GM21619 (cell line): ENCODE measurements around the gene GMDS.

Experiments
- ATAC-seq: cut with Tn5 transposase; IDR thresholded peaks from one replicate; pipeline ENCODE4 v1.9.1; 2021; ENCODE audit not compliant: unreplicated experiment

Gene GMDS

GRCh38 chr6:1611322-1611571 lies 634.2 kb downstream of the GMDS start:
- no peak for ATAC-seq

GRCh38 chr6:1610497-1611321 lies 634.7 kb downstream of the GMDS start:
- peak; percentile 5 for ATAC-seq

GRCh38 chr6:1609648-1610496 lies 635.5 kb downstream of the GMDS start, which contains the start of gene FOXC1:
Gene FOXC1 (plus strand): TSS chr6:1609915. CDS start chr6:1610446, 531 bp downstream.
- peak; percentile 71 for ATAC-seq

- ATAC-seq: no peak
Measured at GRCh38 chr6:1609041-1609647, 636.3 kb downstream of the GMDS start.

- ATAC-seq: no peak
Measured at GRCh38 chr6:1608222-1609040, 637.0 kb downstream of the GMDS start.

- ATAC-seq: no peak
Measured at GRCh38 chr6:1607516-1608221, 637.7 kb downstream of the GMDS start.

GRCh38 chr6:1606780-1607515 lies 638.5 kb downstream of the GMDS start:
- no peak for ATAC-seq

GRCh38 chr6:1605893-1606779 lies 639.3 kb downstream of the GMDS start:
- ATAC-seq: no peak

GRCh38 chr6:1605004-1605892 lies 640.2 kb downstream of the GMDS start:
- no peak for ATAC-seq

GRCh38 chr6:1604158-1605003 lies 641.0 kb downstream of the GMDS start:
- ATAC-seq: peak; percentile 71

GRCh38 chr6:1603708-1604107 lies 641.7 kb downstream of the GMDS start:
- no peak for ATAC-seq

- no peak for ATAC-seq
Measured at GRCh38 chr6:1602049-1602713, 643.2 kb downstream of the GMDS start.

GRCh38 chr6:1601158-1602048 lies 644.0 kb downstream of the GMDS start:
- ATAC-seq: no peak

GRCh38 chr6:1600764-1601157 lies 644.6 kb downstream of the GMDS start:
- ATAC-seq: no peak

GRCh38 chr6:1600063-1600763 lies 645.2 kb downstream of the GMDS start:
- ATAC-seq: no peak
